ENCODE measurements around the gene PHF19. TPM values are rescaled to one million over a fixed set of nuclear protein-coding genes. Genes with fewer than 3 reads are reported as not detected.

Gene PHF19
- total RNA-seq, 1 donor = 55.7 TPM

- TF ChIP-seq CTCF (IDR thresholded peaks at IDR 0.05; ENCODE audit: insufficient read depth, low read length) = no peak
- DNase-seq (ENCODE audit: low read depth) = no peak
- no peak overlapping the region for H3K4me3 ChIP-seq (ENCODE audit: low read depth, low read length)
These were observed 41.2 kb upstream of the PHF19 start for GRCh38 chr9:120917929-120918762.

GRCh38 chr9:120916991-120917880 lies 40.2 kb upstream of the PHF19 start:
- DNase-seq (ENCODE audit: low read depth) = no peak
- H3K4me3 ChIP-seq (ENCODE audit: low read depth, low read length) = no peak overlapping the region
- TF ChIP-seq CTCF (IDR thresholded peaks at IDR 0.05; ENCODE audit: insufficient read depth, low read length) = no peak

GRCh38 chr9:120916588-120916987 lies 39.6 kb upstream of the PHF19 start:
- no peak overlapping the region for H3K4me3 ChIP-seq (ENCODE audit: low read depth, low read length)
- DNase-seq (ENCODE audit: low read depth) = peak; percentile 84
- peak; percentile 28 for TF ChIP-seq CTCF (IDR thresholded peaks at IDR 0.05; ENCODE audit: insufficient read depth, low read length)

GRCh38 chr9:120915854-120916470 lies 39.0 kb upstream of the PHF19 start:
- TF ChIP-seq CTCF (IDR thresholded peaks at IDR 0.05; ENCODE audit: insufficient read depth, low read length) = no peak
- H3K4me3 ChIP-seq (ENCODE audit: low read depth, low read length) = no peak overlapping the region
- DNase-seq (ENCODE audit: low read depth) = no peak

GRCh38 chr9:120914953-120915352 lies 38.0 kb upstream of the PHF19 start:
- no peak overlapping the region for H3K4me3 ChIP-seq (ENCODE audit: low read depth, low read length)
- TF ChIP-seq CTCF (IDR thresholded peaks at IDR 0.05; ENCODE audit: insufficient read depth, low read length) = no peak
- DNase-seq (ENCODE audit: low read depth) = no peak

- TF ChIP-seq CTCF (IDR thresholded peaks at IDR 0.05; ENCODE audit: insufficient read depth, low read length) = no peak
- no peak for DNase-seq (ENCODE audit: low read depth)
- no peak overlapping the region for H3K4me3 ChIP-seq (ENCODE audit: low read depth, low read length)
These were observed 37.4 kb upstream of the PHF19 start for GRCh38 chr9:120914396-120914795.
